ENCODE data around the gene NYAP2.

The NYAP2 gene

DNA sequence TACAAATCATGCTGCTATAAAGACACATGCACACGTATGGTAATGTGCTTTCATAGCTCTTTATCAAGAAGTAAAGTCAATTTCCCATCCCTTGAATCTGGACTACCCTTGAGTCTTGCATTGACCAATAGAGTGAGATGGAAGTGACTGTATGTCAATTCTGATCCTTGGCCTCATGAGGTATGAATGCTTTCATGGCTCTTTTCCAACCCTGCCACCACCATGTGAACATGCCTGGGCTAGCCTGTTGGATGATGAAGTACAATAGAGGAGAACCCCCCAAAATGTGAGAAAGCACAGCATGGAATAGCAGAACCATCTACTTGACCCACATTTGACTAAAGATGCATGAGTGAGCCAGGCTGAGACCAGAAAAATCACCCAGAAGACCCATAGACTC lies 237.0 kb downstream of the NYAP2 start:
- DNase-seq: no peak

DNA sequence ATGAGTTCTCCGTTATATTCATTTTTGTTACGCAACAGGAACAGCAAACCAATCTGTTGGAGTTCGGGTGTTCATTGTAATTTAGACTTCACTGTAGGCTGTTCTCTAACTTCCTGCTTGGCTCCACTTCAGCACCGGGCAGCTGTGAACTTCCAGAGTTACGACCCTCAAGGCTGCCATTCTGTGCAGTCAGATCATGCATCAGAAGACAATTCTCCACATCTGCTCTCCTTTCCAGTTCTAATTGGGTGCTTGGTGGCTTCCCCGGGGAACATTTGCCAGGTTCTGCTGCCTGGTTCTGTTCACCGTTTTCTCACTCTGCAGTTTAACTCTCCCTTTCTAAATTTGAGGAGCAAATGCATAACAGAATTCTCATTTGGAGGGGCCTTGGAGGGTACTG lies 237.7 kb downstream of the NYAP2 start:
- DNase-seq: no peak

- no peak for DNase-seq
These were observed 241.0 kb downstream of the NYAP2 start for GRCh38 chr2:225640550-225640949.

DNA sequence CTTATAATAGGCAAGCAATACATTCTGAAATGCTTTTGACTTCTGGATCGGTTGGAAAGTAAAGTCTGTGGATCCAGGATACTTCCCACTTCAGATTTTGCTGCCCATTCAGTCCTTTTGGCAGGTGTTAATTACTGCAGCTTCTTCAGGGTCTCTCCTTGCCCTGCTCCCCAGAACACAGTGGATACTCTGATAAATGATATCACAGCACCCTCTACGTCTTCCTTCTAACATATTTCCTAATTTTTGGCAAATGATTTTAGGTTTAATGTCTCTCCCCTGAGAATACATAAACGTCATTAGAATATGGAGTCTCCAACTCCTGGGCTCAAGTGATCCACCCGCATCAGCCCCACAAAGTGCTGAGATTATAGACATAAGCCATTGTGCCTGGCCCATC lies 249.8 kb downstream of the NYAP2 start:
- DNase-seq: no peak

GRCh38 chr2:225650041-225650440 lies 250.5 kb downstream of the NYAP2 start:
- no peak for DNase-seq

DNA sequence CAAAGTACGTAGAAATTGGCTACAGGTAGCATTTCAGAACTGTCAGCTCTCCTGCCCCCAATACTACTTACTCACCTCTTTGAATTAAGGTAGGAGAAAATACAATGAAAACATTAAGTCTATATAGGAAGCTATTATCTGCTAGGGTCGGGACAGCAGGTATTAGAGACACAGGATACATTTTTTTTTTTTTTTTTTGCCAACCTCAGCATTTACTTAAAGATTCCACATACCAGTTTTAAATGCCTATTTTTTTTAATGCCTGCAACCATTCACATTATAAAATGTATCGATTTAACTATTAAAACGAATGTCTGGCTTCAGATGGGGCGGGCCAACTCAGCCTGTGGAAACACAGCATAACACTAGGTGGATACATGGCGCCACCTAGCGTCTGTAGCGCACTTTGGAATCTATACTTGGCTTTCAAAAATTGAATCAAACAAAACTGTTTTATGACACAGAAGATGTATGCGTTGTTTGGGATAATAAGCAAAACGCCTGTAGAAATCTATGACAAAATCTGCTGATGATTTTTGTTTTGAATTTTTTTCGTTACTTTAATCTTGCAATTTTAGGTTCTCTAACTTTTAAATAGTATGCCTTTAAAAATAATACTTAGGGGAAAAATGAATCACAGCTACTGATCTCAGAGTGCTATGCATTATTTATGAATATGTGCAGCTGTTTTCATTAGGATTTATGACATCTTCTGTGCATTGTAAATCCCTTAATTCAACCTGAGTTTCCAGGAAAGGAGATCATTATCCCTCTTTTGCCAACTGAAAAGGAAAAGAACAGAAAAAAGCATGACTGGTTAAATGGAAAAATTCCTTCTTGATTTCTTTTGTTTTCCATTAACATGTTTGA lies 261.0 kb downstream of the NYAP2 start:
- DNase-seq: peak; percentile 72

DNA sequence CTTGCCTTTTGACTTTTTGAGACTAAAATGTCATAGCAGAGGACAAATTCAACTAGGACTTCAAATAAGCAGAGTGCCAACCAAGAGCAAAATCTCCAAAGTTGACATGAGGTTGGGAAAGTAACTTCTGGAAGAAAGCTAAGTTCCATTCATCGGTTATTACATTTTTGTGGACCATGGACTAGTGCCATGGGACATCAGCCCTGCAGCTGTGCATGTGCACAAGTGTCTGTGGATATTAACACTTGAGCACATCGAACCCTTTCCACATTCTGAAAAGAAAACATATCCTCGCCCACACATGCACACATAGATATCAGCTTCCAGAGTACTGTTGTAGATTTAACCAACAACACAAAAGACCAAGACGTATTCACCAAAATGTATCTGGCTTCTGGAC lies 262.6 kb downstream of the NYAP2 start:
- DNase-seq: no peak

DNA sequence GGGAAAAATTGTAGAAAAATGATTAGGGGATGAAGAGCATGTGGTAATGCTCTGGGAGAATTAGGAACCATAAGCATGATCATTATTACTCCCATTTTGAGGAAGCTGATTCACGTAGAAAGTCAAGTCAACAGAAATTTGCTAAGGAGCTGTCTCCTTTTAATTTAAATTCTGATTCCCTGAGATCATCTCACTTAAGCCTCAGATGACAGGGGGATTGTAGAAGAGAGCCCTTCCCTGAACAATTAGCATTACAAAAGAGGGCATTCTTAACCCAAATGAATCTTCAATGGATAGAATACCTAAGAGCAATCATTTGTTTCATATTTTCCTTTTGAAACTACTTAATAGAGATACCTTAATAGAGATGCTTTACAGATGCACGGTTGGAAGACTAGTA lies 267.9 kb downstream of the NYAP2 start:
- DNase-seq: peak; percentile 11

DNA sequence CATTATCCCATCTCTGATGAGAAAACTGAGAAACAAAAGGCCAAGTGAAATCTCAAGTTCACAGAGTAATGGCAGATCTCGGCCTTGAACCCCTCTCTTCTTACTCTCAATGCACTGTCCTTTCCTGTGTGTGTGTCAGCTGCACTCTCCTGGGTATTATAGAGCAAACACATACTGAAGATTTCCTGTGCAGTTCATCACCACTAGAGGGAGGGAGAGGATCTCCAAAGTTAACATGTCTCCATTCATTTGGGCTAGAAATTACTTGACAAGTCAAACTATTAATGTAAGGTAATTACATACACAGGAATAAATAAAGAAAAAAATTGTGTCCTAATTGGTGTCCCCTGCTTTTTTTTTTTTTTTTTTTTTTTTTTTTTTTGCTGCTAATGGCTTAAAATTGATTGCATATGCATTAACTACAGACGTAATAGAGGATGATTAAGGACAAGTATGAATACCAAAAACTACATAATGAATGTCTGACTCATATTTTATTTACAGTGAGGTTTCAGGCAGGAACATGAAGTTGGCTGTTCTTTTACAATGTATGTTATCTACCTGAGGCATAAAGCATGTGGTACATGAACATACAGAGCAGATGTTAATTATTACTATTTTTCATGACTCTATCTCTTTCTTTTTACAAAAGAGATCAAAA lies 269.2 kb downstream of the NYAP2 start:
- DNase-seq: peak; percentile 44

GRCh38 chr2:225670111-225670974 lies 270.8 kb downstream of the NYAP2 start:
- peak; percentile 4 for DNase-seq

DNA sequence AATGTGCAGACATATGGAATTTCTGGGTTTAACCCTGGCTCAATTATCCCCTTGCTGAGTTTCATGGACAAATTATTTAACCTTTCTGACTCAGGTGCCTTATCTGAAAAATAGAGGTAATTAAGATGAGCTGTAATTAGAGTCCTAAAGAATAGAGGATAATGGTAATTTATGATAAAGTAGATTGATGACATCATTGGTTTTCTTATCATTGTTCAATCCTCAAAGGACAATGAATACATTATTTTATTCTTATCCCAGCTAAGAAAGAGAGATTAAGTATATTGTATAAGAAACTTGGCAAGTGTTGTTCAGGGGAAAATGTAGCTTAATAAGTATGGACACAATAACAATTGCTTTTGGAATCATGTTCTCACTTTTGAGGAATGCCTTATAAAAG lies 279.3 kb downstream of the NYAP2 start:
- no peak for DNase-seq

- DNase-seq: no peak
These were observed 283.7 kb downstream of the NYAP2 start for GRCh38 chr2:225683258-225683657.

GRCh38 chr2:225690153-225690552 lies 290.6 kb downstream of the NYAP2 start:
- no peak for DNase-seq

DNA sequence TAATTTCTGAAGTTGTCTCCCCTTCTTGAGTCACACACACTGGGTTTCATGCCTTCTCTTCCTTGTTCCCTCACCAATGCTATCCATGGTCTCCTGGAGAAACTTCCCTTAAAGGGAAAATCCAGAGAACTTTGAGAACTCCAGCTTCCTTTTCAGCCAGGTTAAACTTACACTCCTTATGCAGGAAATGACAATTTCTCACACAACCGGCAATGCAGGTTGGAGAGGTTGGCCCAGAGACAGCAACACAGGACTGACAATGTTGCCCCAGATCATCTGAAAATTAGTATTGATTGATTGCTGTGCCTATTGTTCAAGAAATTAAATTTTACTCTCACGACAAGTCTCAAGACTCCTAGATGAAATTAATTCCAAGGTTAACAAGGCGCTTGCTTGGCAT lies 292.2 kb downstream of the NYAP2 start:
- no peak for DNase-seq

GRCh38 chr2:225693259-225693658 lies 293.7 kb downstream of the NYAP2 start:
- DNase-seq: no peak

DNA sequence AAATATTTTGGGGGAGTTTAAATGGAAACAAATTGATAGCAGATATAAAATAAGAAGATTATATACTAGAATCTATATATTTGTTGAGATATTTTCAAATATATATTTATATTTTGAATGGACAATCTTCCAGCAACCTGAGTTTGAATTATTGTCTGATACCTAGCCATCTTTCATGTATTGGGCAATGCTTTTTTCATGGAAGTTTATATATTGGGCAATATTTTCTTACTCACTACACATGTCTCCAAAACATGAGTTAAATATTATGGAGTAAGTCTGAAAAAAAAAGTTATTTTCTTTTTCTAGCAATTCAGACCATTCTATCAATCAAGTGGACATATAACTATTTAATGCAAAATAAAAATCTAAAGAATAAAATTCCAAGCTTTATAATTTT lies 295.2 kb downstream of the NYAP2 start:
- no peak for DNase-seq

DNA sequence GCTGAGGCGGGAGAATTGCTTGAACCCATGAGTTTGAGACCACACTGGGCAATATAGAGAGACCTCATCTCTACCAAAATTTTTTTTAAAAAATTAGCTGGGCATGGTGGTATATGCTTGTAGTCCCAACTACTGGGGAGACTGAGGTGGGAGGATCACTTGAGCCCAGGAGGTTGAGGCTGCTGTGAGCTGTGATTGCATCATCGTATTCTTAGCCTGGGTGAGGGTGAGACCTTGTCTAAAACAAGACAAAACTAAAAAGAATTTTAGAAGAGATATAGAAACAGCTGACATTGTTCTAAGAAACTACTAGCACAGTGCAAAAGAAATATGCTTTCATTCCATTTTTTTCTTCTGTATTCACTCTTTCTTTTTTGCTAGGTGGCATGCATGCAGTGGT lies 298.4 kb downstream of the NYAP2 start:
- no peak for DNase-seq

Data from inflammatory macrophage treated with lipopolysaccharide for 4 hours (primary cell).